Pancreas (tissue), 10 donors: Measurements from ENCODE around the gene SYNE2. TPM values are rescaled to one million over a fixed set of nuclear protein-coding genes. Genes with fewer than 3 reads are reported as not detected.
"Not testable (repeated sequence)": the region's sequence is repeated elsewhere in the genome, so short reads cannot be mapped to it uniquely, and the experiment has no call there.

Experiments
- ATAC-seq, 4 donors: fragments of 200-7000 bp; cut with Tn5 transposase; one replicate each; pipeline versions ENCODE4 v1.8.0 to v1.9.1; 2020; ENCODE audit warnings: mild to moderate bottlenecking in 4 of 4, moderate library complexity in 4 of 4
- DNase-seq, 6 donors: peaks; one replicate each; pipeline ENCODE4 v3.0.0-alpha.2; 2020
- FAIRE-seq: peaks from 2 replicates; lab custom pipeline; 2012; peaks lifted over from hg19 to GRCh38; lab: Jason Lieb, UNC
- H3K27ac ChIP-seq, 4 donors: fragments of 200-600 bp; sonication (generic); 1 replicate in 3 of 4; 2 replicates in 1 of 4; pipeline versions ENCODE4 v1.5.0 to v1.8.0; 2020
- H3K27me3 ChIP-seq, 4 donors: fragments of 200-600 bp; one replicate each; pipeline ENCODE4 v1.8.0; 2021
- H3K36me3 ChIP-seq, 3 donors: fragments of 200-600 bp; sonication (generic) in 1 of 3; one replicate each; pipeline versions ENCODE4 v1.5.0 to v1.8.0; 2020 to 2021
- H3K4me1 ChIP-seq, 3 donors: fragments of 200-600 bp; one replicate each; pipeline ENCODE4 v1.8.0; 2021
- H3K4me3 ChIP-seq, 4 donors: fragments of 200-600 bp; sonication (generic) in 2 of 4; one replicate each; pipeline versions ENCODE4 v1.5.0 to v1.8.0; 2020 to 2021
- H3K9me3 ChIP-seq, 4 donors: fragments of 200-600 bp; one replicate each; pipeline ENCODE4 v1.8.0; 2021
- CTCF ChIP-seq, 4 donors: fragments of 200-600 bp; sonication (generic) in 3 of 4; IDR thresholded peaks; one replicate each; pipeline versions ENCODE4 v1.5.0 to v1.8.0; 2021; ENCODE audit warnings: antibody characterized with exemption in 4 of 4
- WGBS, 2 donors: extraction: QIAGEN DNeasy Blood & Tissue Kit; methylation state at CpG; one replicate each; pipeline ENCODE4 v1.1.7; 2013; 5-methylcytosine and 5-hydroxymethylcytosine counted together
- intact Hi-C, 3 donors: fragments of 100-400 bp; cut with DNase I; formaldehyde crosslinking; loops; one replicate each; pipeline versions ENCODE4 v1.11.1 to v1.14.2; 2022
- polyA plus RNA-seq, 2 donors: library from polyadenylated mRNA; stranded (reverse); fragments of 200-250 nt; gene quantifications; one replicate each; pipeline ENCODE4 v1.2.3, GENCODE V29; 2013
- total RNA-seq, 6 donors: library from RNA; stranded (reverse); fragmentation: NEBNext Ultra II Directional in 4 of 6; extraction: Animal tissue kit (Norgen Biotek cat#: 25700) in 4 of 6; gene quantifications; one replicate each; pipeline versions ENCODE4 v1.2.1 to v1.2.4, GENCODE V29; 2021 to 2023
- donor health status: healthy with polysubstance abuse.
- donor health status: DM: no; HTN: no; CAD: no; lungs with moderate emphysema.
- donor health status: DM: no; HTN: no; CAD: no.
- donor health status: control.
- donor health status: control.
- donor health status: Bipolar disorder and iron deficiency.
- donor health status: DM: yes; HTN: yes; CAD: no.
- donor health status: DM: no; HTN: no; CAD: no.
- donor health status: DM: no; HTN: no; CAD: no.
- donor health status: DM: yes; HTN: yes; CAD: no.

SYNE2 gene
- total and polyA plus RNA-seq, 8 donors, result 45.2 to 103 (median 56.6) TPM

- Histone ChIP-seq H3K27ac (no peak overlapping the region), H3K9me3 (no peaks in the 10 kb centered on the region), H3K4me1 (no peaks in the 10 kb centered on the region), H3K27me3 (no peaks in the 10 kb centered on the region), H3K4me3 (no peak overlapping the region), H3K36me3 (no peaks in the 10 kb centered on the region)
- ATAC-seq (no peak), FAIRE-seq (no peak), DNase-seq (no peak)
- WGBS, 2 donors, result 79 to 84% methylated on average over 2 of the region's 2 CpGs
- TF ChIP-seq CTCF (IDR thresholded peaks at IDR 0.05), result no peak
- intact Hi-C loops, result no loop called here
Observed at GRCh38 chr14:64040044-64040443, 187.2 kb downstream of the SYNE2 start.

GRCh38 chr14:64043296-64043695, 190.5 kb downstream of the SYNE2 start:
- intact Hi-C loops, ATAC-seq, H3K36me3 ChIP-seq, H3K27me3 ChIP-seq, DNase-seq, H3K4me1 ChIP-seq, H3K4me3 ChIP-seq, FAIRE-seq, H3K9me3 ChIP-seq, H3K27ac ChIP-seq: not testable (repeated sequence)
- 97% methylated on average over 6 of the region's 6 CpGs for WGBS, 2 donors

GRCh38 chr14:64045091-64045490, 192.3 kb downstream of the SYNE2 start:
- ATAC-seq, result no peak
- Histone ChIP-seq H3K4me3 (no peak overlapping the region), H3K36me3 (peaks cover 0 to 6% (median 0%) of the 10 kb centered on the region in 3 donors), H3K4me1 (no peaks in the 10 kb centered on the region), H3K9me3 (no peaks in the 10 kb centered on the region), H3K27ac (no peak overlapping the region), H3K27me3 (no peaks in the 10 kb centered on the region)
- no peak for DNase-seq
- no peak for FAIRE-seq
- intact Hi-C loops, result no loop called here
- no peak for TF ChIP-seq CTCF (IDR thresholded peaks at IDR 0.05)
- 44 to 52% methylated on average over 2 of the region's 2 CpGs for WGBS, 2 donors

- intact Hi-C loops, result no loop called here
- no peak overlapping the region for H3K27ac ChIP-seq
- no peaks in the 10 kb centered on the region for H3K4me1 ChIP-seq
- no peak for TF ChIP-seq CTCF (IDR thresholded peaks at IDR 0.05)
- H3K9me3 ChIP-seq, result no peaks in the 10 kb centered on the region
- ATAC-seq, result no peak
- WGBS, 2 donors, result 89 to 94% methylated on average over 2 of the region's 2 CpGs
- peaks cover 0 to 10% (median 6%) of the 10 kb centered on the region in 3 donors for H3K36me3 ChIP-seq
- no peak for DNase-seq
- no peaks in the 10 kb centered on the region for H3K27me3 ChIP-seq
- no peak overlapping the region for H3K4me3 ChIP-seq
- no peak for FAIRE-seq
Observed at GRCh38 chr14:64049616-64050381, 197.0 kb downstream of the SYNE2 start.

- Histone ChIP-seq H3K4me3 (no peak overlapping the region), H3K27me3 (no peaks in the 10 kb centered on the region), H3K4me1 (no peaks in the 10 kb centered on the region), H3K27ac (no peak overlapping the region), H3K9me3 (no peaks in the 10 kb centered on the region), H3K36me3 (peaks cover 0 to 10% (median 6%) of the 10 kb centered on the region in 3 donors)
- DNase-seq (no peak), ATAC-seq (no peak), FAIRE-seq (no peak)
- TF ChIP-seq CTCF (IDR thresholded peaks at IDR 0.05), result no peak
- 85 to 87% methylated on average over 10 of the region's 10 CpGs for WGBS, 2 donors
- intact Hi-C loops, result no loop called here
Observed at GRCh38 chr14:64053694-64054669, 201.2 kb downstream of the SYNE2 start.
